ENCODE data around the gene ACOT6.
"Not testable (repeated sequence)": the region's sequence is repeated elsewhere in the genome, so short reads cannot be mapped to it uniquely, and the experiment has no call there.

Gene ACOT6

DNA sequence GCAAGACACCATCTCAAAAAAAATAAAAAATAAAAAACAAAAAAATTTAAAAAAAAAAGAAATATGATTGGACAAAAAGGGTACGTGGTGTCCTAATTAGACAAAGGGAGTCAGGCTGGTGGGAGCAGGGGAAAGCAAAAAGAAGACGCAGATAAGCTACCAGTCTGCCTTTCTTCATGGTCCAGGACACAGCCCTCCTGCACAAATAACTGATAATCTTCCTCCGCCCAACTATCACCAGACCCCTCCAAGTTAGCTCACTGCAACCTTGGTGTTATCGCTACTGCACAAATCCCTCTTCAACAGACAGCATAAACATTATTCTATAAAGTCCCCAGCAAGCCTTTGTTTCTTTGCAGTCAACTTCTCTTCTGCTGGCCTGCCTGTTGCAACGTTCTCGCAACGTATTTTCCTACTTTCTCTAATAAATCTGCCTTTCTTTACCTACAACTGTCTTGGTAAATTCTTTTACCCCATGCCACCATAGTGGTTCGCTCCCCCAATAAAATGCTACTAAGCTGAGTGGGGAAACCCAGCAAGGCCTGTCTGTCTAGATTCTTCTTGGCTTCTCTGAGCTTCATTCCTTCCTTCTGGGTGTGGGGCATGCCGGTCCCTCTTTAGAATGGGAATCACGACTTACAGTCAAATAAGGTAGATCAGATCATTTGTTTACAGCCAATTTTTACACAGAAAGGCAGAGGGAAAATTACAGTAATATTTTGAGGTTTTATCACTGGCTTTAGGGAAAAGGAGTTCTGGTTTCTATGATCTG lies 17.9 kb downstream of the ACOT6 start:
- TF ChIP-seq, protein P1, sequence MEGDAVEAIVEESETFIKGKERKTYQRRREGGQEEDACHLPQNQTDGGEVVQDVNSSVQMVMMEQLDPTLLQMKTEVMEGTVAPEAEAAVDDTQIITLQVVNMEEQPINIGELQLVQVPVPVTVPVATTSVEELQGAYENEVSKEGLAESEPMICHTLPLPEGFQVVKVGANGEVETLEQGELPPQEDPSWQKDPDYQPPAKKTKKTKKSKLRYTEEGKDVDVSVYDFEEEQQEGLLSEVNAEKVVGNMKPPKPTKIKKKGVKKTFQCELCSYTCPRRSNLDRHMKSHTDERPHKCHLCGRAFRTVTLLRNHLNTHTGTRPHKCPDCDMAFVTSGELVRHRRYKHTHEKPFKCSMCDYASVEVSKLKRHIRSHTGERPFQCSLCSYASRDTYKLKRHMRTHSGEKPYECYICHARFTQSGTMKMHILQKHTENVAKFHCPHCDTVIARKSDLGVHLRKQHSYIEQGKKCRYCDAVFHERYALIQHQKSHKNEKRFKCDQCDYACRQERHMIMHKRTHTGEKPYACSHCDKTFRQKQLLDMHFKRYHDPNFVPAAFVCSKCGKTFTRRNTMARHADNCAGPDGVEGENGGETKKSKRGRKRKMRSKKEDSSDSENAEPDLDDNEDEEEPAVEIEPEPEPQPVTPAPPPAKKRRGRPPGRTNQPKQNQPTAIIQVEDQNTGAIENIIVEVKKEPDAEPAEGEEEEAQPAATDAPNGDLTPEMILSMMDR (IDR thresholded peaks at IDR 0.05; ENCODE audit: insufficient read depth, low read depth, low read length, missing control alignments) = no peak
- no peak for DNase-seq (ENCODE audit: low read depth)
- H3K4me3 ChIP-seq (ENCODE audit: low read length) = no peak overlapping the region

DNA sequence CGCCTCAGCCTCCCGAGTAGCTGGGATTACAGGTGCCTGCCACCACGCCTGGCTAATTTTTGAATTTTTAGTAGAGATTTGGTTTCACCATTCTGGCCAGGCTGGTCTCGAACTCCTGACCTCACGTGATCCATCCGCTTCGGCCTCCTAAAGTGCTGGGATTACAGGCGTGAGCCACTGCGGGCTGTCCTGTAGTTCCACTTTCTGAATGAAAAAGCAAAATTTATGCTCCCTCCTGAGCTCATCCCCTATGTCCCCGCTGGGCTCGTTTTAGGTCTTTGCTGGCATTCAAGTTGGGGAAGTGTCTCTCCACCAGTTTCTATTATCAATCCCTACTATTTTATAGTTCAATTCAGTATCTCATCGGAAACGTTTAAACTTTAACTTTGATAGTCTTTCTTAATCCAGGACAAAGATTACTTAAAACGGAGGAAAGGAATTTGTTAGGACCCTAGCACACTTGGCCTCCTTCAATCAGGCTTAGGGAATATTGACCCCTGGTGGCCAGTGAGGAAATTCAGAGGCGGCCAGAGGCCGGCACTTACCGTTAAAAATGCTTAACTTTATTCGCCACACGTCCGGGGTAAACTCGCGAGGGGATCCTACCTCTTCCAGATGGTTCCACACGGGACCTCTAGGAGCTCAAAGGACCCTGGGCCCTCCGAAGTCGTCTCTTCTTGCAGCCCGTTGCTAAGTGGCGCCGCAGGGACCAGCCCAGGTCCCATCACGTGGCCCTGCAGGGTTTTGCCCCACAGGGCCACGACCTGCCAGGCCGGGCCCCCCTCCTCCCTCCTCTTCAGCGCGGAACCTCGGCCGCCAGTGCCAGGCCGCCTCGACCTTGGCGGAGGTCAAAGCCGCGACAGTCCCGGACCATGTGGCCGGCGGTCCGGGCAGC lies 21.0 kb downstream of the ACOT6 start:
- H3K4me3 ChIP-seq (ENCODE audit: low read length) = peak overlapping the region; percentile 53
- DNase-seq (ENCODE audit: low read depth) = peak; percentile 65
- TF ChIP-seq, protein P1 (IDR thresholded peaks at IDR 0.05; ENCODE audit: insufficient read depth, low read depth, low read length, missing control alignments) = peak; percentile 87

DNA sequence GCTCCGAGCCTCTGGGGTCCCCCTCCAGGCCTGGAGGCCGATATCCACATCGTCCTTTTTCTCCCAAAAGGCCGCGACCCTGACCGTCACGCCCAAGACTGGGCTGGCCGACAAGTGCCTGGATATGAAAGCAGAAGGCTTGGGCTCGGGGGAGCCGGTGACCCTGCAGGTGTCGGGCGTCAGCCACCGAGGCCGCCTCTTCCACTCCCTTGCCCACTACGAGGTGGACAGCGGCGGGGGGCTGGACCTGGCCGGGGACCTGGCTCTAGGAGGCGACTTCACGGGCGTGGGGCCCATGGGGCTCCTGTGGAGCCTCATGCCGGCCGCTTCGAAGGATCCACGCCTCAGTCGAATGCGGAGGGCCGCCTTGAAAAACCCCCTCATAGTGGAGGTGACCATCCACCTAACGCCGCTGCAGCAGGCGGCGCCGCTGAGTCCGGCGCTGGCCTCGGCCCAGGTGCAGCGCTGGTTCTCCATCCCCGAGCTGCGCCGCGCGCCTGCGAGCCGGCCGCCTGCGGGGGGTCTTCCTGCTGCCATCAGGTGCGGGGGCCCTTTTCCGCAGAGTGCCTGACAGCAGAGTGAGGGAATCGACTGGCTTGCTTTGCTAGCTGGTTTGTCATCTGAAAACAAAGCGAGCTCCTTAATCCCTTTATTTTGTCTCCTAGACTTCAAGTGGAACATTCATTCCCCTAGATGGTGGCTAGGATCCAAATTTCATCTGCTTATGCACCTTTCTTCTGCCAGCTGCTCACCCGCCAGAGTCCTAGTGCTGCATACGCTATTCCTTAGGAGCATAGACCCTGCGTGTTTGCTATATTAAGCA lies 21.9 kb downstream of the ACOT6 start:
- no peak for DNase-seq (ENCODE audit: low read depth)
- TF ChIP-seq, protein P1 (IDR thresholded peaks at IDR 0.05; ENCODE audit: insufficient read depth, low read depth, low read length, missing control alignments) = peak; percentile 17
- peak overlapping the region; percentile 53 for H3K4me3 ChIP-seq (ENCODE audit: low read length)

DNA sequence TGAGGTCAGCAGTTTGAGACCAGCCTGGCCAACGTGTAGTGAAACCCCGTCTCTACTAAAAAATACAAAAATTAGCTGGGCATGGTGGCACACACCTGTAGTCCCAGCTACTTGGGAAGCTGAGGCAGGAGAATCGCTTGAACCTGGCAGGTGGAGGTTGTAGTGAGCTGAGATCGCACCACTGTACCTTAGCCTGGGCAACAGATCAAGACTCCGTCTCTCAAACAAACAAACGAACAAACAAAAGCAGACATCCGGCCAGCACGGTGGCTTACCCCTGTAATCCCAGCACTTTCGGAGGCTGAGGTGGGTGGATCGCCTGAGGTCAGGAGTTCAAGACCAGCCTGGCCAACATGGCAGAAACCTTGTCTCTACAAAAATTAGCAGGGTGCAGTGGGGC lies 24.0 kb downstream of the ACOT6 start:
- DNase-seq (ENCODE audit: low read depth); H3K4me3 ChIP-seq (ENCODE audit: low read length): not testable (repeated sequence)

DNA sequence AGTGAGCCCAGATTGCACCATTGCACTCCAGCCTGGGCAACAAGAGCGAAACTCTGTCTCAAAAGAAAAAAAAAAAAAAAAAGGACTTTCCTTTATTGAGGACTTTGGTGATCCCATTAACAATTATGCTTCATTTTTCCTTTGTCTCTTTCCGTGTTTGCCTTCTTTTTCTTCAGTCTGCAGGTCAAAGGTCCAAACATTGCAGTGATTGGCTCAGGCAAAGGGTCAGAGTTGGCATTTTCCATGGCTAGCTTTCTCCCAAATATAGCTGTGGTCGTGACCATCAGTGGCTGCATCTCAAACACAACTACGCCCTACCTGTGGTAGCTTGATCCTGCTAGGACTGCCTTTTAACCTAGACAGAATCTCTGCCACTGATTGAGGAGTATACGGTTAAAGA lies 25.5 kb downstream of the ACOT6 start:
- TF ChIP-seq, protein P1 (IDR thresholded peaks at IDR 0.05; ENCODE audit: insufficient read depth, low read depth, low read length, missing control alignments) = no peak
- no peak overlapping the region for H3K4me3 ChIP-seq (ENCODE audit: low read length)
- DNase-seq (ENCODE audit: low read depth) = no peak

DNA sequence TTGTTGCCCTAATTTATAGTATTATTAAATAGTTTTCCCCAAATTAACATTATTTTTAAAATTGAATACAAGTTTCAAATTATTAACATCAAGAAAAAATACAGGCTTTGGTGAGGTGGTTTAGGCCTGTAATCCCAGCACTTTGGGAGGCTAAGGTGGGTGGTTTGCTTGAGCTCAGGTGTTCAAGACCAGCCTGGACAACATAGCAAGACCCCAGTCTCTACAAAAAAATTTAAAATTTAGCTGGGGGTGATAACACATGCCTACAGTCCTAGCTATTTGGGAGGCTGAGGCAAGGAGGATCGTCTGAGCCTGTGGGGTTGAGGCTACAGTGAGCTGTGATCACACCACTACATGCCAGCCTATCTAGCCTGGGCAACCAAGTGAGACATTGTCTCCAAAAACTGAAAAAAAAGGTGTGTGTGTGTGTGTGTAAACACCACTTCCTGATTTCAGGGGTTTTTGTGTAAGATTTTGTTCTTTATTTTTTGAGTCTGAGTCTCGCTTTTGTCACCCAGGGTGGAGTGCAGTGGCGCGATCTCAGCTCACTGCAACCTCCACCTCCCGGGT lies 28.6 kb downstream of the ACOT6 start:
- TF ChIP-seq, protein P1 (IDR thresholded peaks at IDR 0.05; ENCODE audit: insufficient read depth, low read depth, low read length, missing control alignments) = no peak
- H3K4me3 ChIP-seq (ENCODE audit: low read length) = no peak overlapping the region
- DNase-seq (ENCODE audit: low read depth) = no peak

Measured in epithelial cell of esophagus (primary cell).